HG02678 (cell line): Measurements from ENCODE around the gene HSD17B10.
"Not testable (repeated sequence)": the region's sequence is repeated elsewhere in the genome, so short reads cannot be mapped to it uniquely, and the experiment has no call there.

ENCODE experiments used
- ATAC-seq: cut with Tn5 transposase; IDR thresholded peaks from one replicate; pipeline ENCODE4 v1.9.1; 2021; ENCODE audit warnings: mild to moderate bottlenecking, moderate library complexity; ENCODE audit not compliant: unreplicated experiment

The HSD17B10 gene

DNA sequence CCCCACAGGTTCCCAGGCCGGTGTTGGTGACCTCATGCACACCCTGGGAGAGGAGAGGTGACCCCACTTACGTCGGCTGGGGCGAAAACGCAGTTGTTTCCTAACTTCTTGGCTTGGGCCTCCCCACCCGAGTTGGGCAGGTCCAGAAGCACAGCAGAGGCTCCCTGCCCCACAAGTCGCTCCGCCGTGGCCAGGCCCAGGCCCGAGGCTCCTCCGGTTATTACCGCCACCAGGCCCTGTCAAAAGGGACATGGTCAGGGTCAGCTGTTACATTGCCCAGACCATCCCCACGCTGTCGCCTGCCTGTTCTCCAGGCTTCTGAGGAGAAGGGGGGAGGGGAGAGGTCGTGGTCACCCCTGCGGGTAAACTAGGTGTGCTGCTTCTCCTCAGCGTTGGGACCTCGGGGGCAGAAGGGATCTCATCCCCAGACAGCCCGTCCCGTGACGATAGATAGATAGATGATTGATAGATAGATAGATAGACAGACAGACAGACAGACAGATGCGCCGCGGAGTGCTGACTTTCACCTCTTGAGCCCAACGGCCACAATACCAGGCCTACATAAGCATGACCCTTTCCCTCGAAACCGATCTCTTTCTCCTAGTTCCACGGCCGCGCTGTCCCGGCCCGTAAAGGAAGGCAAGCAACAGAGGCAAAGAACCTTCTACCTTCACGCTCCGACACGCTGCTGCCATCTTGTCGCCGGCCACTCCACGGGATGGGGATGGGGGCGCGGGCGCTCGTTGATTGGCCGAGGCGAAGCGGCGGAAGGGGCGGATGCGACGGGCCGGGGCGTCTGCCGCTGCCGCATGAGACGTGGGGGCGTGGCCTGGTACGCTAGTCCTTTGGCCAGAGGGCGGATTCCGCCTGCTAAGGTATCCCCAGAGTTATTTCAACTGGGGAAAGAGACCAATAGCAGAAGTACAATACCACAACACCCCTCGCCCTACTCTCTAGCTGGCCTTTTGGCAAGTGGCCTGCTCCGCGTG lies at the start of gene HSD17B10:
TSS of gene HSD17B10 (minus strand) at position 720 of the 989 bp plus-strand sequence. CDS start at position 695, 25 bp downstream.
- peak; percentile 97 for ATAC-seq

DNA sequence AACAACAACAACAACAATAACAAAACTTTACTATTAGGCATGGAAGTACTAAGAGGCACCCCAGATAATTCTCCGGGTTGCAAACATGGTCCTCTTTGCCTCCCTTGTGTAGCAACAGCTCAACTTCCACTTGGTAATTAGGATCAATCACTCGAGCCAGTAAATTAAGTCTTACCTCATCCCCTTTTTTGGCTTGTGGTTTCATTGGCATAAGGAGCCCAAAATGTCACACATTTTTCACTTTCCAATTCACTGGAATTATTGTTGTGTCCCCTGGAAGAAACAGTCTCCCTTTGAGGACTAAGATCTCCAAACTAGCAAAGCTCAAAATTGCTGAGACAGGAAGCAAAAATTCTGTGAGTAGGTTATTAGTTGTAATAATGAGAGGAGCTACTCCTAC lies 49.2 kb upstream of the HSD17B10 start:
- ATAC-seq = no peak

DNA sequence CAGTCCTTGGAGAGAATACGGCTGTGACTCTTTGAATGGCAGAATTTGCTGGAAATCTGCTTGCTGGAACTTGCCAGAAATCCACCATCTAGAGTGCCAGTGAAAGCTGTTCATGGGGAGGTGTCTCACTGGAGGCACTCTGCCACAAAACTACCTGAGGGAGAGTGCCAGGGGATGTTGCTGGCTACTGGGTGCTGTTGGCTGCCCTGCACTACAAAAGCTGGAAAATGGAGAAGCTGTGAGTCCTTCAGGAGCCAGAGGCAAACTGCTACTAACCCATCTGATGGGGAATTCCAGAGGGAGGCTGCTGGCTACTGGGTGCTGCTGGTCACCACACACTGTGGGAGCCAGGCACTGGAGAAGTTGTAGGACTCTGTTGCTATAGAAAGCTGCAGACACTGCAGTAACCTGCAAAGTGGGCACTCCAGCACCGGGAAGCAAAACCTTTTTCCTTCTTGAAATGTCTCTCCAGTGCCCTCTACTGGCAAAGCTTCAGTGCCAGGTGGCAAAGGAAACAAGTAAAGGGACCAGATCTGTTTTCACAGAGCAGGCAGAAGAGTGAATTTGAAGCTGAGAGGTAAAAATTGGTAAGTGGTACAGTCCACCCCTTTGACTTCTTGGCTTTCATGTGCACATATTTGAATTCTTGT lies 47.8 kb upstream of the HSD17B10 start:
- no peak for ATAC-seq

DNA sequence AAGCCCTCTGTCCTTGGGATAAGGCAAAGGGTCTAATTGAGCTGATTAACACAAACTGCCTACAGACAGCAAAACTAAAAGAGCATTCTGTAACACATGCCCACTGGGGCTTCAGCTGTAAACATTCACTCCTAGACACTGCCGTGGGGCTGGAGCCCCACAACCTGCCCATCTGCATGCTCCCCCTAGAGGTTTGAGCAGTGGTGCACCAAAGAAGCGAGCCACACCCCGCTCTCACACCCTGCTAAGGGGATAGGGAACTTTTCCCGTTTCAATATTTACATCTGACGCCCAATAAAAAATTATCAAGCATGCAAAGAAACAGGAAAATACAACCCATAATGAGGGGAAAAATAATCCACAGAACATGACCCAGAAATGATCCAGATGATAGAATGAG lies 46.9 kb upstream of the HSD17B10 start:
- no peak for ATAC-seq

DNA sequence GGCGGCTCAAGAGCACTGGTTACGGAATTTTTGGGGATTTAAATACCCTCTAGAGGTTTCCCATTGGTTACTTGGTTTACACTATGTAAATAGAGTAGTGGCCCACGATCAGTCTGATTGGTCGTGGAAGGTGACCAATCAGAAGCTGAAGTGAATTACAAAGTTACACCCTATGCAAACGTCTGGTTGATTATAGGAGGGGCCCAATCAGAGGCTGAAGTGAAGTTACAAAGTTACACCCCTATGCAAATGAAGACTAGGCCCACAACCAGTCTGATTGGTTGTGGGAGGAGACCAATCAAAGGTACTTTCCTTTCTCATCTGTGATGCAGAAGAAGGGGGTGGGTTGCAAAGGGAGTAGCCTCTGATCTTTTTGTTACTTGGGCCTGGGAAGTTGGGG lies 45.1 kb upstream of the HSD17B10 start:
- ATAC-seq = no peak

DNA sequence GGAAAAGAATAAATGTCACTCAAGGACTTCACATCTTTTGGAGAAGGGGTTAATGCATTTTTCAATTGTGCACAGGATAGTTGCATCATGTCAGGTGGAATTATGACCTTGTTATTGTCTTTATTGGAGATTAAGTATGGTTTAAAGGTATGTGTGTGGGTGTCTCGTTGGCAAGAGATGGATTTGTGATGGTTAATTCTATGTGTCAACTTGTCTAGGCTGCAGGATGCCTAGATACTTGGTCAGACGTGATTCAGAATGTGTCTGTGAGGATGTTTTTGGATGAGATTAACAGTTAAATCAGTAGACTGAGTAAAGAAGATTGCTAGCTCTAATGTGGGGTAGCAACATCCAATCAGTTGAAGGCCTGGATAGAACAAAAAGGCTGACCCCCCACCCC lies 42.2 kb upstream of the HSD17B10 start:
- ATAC-seq = no peak

DNA sequence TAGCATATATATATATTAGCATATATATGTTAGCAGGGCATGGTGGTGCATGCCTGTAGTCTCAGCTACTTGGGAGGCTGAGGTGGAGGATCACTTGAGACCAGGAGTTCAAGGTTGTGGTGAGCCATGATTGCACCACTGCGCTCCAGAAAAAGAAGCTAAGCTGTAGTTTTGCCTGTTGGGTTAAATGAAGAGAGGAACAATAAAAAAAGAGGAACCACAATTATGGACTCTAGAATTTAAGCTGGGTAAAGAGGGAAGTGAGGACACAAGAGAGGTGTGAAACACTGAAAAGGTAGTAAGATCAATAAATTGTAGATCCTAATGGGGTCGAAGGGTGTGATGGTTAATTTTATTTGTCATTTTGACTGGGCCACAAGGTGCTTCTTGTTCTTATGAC lies 40.5 kb upstream of the HSD17B10 start:
- ATAC-seq = no peak

DNA sequence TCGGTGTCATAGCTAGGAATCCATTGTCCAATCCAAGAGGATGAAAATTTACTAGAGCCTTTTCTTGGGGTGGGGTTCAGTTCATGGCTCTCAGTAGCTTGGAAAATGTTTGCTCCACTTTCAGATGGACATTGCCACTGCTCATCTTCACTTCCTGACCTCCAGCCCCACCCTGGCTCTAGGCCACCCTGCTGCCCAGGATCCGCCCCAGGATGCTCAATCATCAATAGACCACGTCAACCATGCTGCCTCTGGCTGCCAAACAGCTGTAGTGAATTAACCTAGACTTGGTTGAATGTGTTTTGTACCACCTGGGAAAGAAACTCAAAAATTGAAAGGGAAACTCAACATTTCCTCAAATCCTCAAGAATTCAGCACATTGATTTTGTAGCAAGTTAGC lies 37.2 kb upstream of the HSD17B10 start:
- ATAC-seq = no peak

DNA sequence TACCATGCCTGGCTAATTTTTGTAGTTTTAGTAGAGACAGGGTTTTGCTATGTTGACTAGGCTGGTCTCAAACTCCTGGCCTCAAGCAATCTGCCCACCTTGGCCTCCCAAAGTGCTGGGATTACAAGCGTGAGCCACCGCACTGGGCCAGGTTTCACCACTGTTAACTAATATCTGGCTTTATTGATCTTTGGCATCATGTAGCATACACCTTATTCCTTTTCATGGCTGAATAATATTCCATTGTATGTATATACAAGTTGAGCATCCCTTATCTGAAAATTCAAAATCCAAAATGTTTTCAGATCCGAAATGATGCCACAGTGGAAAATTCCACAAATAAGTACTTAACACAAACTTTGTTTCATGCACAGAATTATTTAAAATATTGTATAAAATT lies 34.5 kb upstream of the HSD17B10 start:
- ATAC-seq = not testable (repeated sequence)

DNA sequence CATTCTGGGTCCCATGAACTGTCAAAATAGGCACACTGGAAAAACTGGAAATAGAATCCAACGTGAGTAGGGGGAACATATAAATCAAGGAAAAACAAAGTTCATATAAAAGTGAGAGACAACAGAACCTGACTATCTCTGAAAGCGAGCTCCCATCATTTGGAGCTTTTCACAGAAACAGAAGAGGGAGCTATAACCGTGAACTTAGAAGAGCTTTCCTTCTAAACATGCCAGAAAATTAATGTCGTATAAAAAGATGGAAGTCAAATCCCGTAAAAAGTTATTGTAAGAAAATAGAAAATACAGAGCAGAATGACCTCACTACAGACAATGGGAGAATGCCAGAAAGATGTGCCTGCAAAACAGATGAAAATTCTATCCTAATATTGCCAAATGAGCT lies 23.9 kb upstream of the HSD17B10 start:
- no peak for ATAC-seq

DNA sequence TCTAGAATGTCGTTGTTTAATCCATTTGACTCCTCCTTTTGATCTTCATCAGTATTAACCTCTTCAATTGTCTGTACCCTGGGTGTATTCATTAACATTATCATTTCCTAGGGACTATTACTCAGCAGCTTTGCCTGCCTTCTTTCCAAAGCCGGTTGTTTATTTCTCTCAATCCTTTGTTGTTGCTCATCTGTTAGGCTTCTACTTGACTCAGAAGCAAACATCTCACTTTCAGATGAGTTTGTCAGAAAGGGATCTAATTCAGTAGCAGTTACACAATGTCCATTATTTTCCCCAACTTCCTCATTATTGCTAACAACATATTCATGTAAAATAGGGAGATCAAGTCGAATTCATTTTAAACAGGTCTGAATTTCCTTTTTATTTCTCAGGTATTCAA lies 22.1 kb upstream of the HSD17B10 start:
- ATAC-seq = no peak

DNA sequence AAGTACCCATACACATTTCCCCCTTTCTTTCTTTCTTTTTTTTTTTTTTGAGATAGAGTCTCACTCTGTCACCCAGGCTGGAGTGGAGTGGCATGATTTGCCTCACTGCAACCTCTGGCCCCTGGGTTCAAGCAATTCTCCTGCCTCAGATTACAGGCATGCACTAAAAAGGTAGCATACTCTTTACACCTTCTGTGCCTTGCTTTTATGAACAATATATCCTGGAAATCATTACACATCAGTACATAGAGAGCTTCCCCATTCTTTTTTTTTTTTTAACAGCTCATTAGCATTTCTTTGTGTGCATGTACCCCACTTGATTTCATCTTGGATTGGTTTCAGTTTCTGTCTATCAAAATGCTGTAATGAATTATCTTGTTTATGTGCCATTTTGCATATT lies 18.6 kb upstream of the HSD17B10 start:
- no peak for ATAC-seq

DNA sequence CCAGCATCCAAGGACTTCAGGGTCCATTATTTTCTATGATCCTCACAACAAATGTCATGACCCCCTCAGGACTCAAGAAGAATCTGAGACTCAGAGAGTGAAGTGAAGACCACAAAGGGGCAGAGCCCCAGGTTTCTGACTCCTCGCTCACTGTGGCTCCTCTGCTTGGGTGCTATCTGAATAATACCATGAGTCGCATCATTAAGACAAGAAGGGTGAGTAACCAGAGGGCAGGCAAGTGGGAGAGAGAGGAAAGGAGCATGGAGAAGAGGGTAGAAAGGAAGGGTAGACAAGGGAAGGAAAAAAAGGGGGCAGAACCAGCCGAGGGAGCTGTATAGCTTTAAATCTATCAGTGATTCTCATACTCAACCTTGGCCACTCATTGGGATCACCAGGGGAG lies 15.5 kb upstream of the HSD17B10 start:
- ATAC-seq = no peak

DNA sequence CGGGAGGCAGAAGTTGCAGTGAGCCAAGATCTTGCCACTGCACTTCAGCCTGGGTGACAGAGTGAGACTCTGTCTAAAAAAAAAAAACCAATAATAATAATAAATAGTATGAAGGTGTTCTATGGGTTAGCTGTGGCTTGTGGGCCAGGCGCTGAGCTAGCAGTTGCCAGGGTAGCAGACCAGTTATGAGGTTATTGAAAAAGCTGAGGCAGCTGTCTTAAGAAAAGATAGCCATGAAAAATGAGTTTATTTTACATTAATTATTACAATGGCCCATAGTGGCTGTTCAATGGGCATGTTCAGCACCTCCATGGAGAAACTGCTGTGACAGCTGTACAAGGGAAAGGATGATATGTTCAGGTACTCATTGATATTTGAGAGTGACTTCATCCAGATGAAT lies 13.3 kb upstream of the HSD17B10 start:
- no peak for ATAC-seq

DNA sequence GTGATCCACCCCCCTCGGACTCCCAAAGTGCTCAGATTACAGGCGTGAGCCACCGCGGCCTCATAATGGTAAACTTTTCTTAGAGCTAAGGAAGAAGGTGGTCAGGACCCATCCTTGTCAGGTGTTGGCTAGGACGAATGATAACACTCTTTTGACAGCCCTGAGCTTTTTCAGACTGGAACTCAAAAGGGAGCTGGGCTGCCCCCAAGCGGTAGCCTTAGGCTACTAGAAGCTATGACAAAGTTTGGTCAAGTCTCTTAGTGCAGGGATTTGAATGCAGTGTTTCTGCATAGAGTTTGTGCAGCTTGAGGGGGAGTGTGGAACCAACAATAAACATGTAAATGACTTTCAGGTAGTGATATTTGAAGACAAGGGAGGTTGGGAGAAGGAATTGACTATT lies 11.8 kb upstream of the HSD17B10 start:
- no peak for ATAC-seq

DNA sequence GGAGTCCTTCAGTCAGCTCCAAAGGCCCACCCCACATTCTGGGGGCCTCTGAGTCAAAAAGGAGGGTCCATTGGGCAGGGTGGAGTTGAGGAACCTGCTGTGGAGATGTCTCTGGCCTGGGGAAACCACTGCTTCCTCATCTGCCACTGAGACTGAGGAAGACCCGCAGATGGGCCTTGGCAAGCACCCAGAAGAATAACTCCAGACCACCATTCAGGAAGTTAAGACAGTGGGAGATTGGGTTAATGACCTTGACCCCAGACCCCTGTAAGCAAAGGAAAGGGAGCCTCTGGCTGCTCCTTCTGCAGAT lies 8.1 kb upstream of the HSD17B10 start:
- no peak for ATAC-seq

DNA sequence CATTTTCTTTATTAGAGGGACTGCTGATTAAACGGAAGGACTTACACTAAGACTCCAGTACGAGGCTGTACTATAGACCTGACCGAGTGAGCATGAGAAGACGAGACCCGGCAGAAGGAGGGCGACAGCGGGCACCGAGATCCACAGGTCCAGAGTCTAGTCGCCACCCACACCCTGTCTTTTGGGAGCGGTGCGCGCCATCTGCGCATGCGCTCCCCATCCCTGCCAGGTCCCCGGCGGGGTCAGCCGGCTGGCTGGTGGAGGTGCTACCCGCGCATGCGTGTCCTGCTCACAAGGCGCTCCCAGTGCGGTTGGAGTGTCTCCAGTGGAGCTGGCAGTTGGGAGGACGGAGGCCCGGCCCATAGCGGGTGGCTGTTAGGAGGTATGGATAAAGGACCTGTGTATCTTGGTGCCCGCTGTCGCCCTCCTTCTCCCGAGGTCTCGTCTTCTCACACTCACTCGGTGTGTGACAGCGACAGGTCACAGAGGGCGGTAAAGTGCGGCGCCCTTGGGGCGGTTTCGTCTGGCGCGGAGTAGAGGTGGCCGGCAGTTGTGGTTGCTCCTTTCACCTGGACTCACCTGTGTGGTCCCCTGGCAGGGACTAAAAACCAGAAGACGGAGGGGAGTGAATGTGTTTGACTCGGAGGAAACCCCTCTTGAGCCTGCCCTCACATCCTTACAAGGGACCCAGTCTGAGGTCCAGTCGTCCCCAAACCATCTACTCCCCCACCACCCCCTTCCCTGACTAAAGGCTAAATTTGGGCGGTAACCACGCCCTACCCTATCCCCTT lies 7.6 kb upstream of the HSD17B10 start:
- peak; percentile 88 for ATAC-seq

DNA sequence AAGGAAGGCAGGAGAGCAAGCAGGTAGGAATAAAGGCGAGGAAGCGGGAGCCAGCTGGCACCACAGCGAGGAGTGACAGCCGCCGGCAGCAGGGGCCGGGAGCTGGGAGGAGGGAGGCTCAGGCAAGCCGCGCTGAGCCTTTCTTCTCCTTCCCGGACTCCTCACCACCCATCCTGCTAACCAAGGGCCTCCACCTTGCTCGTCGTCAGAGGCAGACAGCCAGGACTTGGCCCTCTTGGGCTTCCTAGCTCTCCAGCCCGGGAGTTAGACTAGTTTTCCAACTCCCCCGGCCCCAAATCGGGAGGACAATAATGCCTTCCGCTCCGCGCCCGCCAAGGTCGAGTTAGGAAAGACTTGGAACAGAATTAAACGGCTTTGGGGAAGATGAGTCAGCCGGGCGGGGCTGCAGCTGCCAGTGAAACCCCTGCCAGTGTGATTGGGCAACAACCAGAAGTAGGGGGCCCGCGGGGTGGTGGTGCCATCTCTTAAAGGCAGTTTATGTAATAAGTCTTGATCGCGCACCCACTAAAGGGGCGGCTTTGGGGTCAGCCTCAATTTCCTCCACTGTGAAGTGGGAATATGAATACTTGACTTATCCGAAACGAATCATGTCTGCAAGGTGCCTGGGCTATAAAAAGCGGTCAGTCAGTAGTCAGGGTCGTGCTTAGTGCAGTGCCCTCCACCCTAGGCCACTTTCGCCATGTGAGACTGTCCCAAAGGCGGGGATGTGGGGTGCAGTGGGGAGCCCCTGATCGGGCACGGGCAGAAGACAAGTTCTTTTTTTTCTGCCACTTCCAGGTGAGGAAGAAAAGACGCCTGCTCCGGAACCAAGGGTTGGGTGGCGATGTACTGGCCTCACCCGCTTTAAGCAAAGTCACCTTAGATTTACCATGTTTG lies 6.7 kb upstream of the HSD17B10 start:
- no peak for ATAC-seq

DNA sequence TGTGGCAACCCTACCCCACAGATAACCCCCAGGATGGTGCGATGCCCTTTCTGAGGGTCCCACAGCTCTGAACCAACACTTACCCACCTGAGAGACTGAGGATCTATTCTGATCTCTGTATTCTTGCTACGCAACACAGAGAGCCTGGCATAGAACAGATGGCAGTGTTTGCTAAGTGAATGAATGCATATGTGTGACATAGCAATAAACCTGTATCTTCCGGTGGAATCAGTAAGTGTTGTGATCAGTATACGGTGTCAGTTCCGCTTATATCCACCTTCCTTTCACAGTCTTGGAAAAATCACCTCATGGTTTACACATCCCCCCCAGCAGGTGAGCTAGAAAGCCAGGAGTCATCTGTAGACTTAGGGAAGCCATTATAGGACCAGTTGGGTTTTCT lies 5.9 kb upstream of the HSD17B10 start:
- no peak for ATAC-seq

DNA sequence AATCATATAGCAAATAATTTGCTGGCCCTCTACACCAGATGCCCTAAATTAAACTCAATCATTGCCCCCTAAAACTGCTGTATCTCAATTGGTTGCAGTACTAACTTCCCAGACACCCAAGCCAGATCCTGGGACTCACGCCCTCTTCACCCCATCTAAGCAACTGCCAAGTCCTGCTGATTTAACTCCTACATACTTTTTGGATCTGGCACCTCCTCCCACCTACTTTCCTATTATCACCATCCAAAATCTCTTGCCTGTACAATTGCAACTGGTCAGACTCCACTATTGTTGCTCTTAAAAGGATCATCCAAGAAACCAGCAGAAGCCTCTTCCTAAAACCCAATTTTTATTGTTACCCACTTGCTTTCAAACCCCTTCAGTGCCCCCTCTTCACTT lies 4.7 kb upstream of the HSD17B10 start:
- no peak for ATAC-seq
